Lower leg skin (tissue), 3 donors: ENCODE measurements around the gene IGSF10.

Experiments
- POLR2A ChIP-seq, 2 donors: fragments of 450-650 bp; IDR thresholded peaks; one replicate each; pipeline ENCODE4 v1.6.1; 2016 to 2017; ENCODE audit warnings: antibody characterized with exemption in 2 of 2, mild to moderate bottlenecking in 1 of 2, moderate library complexity in 1 of 2
- TF ChIP-seq, protein P1 (sequence below), 3 donors: fragments of 450-650 bp; IDR thresholded peaks; one replicate each; pipeline ENCODE4 v1.5.1; 2016; ENCODE audit warnings: antibody characterized with exemption in 3 of 3, mild to moderate bottlenecking in 3 of 3, moderate library complexity in 2 of 3

DNA sequence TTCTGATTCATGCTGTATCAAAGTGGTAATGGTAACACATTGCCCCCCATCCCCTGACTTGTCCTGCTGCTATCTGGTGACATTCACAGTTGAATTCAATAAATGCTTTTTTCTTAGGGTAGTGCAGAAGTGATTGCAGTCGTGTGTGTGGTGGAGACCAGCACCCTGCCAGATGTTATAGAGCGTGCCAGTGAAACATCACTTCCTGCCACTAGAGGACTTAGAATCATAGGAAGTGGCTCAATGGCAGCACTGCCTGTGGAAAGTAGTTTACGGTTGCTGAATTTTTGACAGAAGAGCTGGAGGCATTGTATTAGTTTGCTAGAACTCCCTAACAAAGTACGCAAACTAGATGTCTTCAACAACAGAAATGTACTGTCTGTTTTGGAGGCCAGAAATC, 38.9 kb downstream of the IGSF10 start:
- TF ChIP-seq, protein P1, sequence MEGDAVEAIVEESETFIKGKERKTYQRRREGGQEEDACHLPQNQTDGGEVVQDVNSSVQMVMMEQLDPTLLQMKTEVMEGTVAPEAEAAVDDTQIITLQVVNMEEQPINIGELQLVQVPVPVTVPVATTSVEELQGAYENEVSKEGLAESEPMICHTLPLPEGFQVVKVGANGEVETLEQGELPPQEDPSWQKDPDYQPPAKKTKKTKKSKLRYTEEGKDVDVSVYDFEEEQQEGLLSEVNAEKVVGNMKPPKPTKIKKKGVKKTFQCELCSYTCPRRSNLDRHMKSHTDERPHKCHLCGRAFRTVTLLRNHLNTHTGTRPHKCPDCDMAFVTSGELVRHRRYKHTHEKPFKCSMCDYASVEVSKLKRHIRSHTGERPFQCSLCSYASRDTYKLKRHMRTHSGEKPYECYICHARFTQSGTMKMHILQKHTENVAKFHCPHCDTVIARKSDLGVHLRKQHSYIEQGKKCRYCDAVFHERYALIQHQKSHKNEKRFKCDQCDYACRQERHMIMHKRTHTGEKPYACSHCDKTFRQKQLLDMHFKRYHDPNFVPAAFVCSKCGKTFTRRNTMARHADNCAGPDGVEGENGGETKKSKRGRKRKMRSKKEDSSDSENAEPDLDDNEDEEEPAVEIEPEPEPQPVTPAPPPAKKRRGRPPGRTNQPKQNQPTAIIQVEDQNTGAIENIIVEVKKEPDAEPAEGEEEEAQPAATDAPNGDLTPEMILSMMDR (IDR thresholded peaks at IDR 0.05), result no peak
- no peak for TF ChIP-seq POLR2A (IDR thresholded peaks at IDR 0.05)
